Activated naive CD8-positive, alpha-beta T cell treated with anti-CD3 and anti-CD28 coated beads, Interleukin-2, amount 10 ng/mL, durations not matched to agents 7 days and 5 days (primary cell): Measurements from ENCODE around the gene AP1G1. TPM values are rescaled to one million over a fixed set of nuclear protein-coding genes. Genes with fewer than 3 reads are reported as not detected.
"Not testable (repeated sequence)": the region's sequence is repeated elsewhere in the genome, so short reads cannot be mapped to it uniquely, and the experiment has no call there.

Source experiments
- ATAC-seq: fragments of 150-1000 bp; cut with Tn5 transposase; one replicate; pipeline ENCODE4 v1.10.0; 2021; ENCODE audit warnings: low read depth, moderate library complexity
- POLR2A ChIA-PET: fragments of 350-600 bp; sonication (Branson Sonifier 250); formaldehyde crosslinking; loops from one replicate; lab custom pipeline; 2021; ENCODE audit warnings: antibody characterized with exemption; lab: Charles Lee
- DNase-seq: peaks from one replicate; pipeline ENCODE4 v3.0.0; 2021
- H3K27ac Mint-ChIP-seq: one replicate; pipeline ENCODE4 v1.8.0; 2022; ENCODE audit warnings: mild to moderate bottlenecking, mixed read lengths
- H3K27me3 Mint-ChIP-seq: one replicate; pipeline ENCODE4 v1.8.0; 2022; ENCODE audit warnings: mild to moderate bottlenecking, moderate library complexity, mixed read lengths
- H3K36me3 Mint-ChIP-seq: one replicate; pipeline ENCODE4 v1.8.0; 2021; ENCODE audit warnings: mild to moderate bottlenecking, mixed read lengths
- H3K4me1 Mint-ChIP-seq: one replicate; pipeline ENCODE4 v1.8.0; 2021; ENCODE audit warnings: mixed read lengths
- H3K4me3 Mint-ChIP-seq: one replicate; pipeline ENCODE4 v1.8.0; 2022; ENCODE audit warnings: mild to moderate bottlenecking, moderate library complexity, mixed read lengths
- H3K9me3 Mint-ChIP-seq: one replicate; pipeline ENCODE4 v1.8.0; 2021; ENCODE audit warnings: mixed read lengths
- total RNA-seq, 2 experiments: library from RNA; stranded (reverse); gene quantifications; one replicate each; pipeline ENCODE4 v1.2.3, GENCODE V29; 2021

The AP1G1 gene
- total RNA-seq, 2 experiments from 2014 or later, result 86.3 to 93.2 TPM

- H3K4me1 Mint-ChIP-seq, result peaks cover 42% of the 10 kb centered on the region
- no peaks in the 10 kb centered on the region for H3K27me3 Mint-ChIP-seq
Measured at GRCh38 chr16:71794943-71795342, 13.7 kb downstream of the AP1G1 start.

GRCh38 chr16:71794018-71794417, 14.6 kb downstream of the AP1G1 start:
- Mint-ChIP-seq H3K27me3 (no peaks in the 10 kb centered on the region), H3K27ac (no peak overlapping the region), H3K4me1 (peaks cover 43% of the 10 kb centered on the region), H3K36me3 (peaks cover 23% of the 10 kb centered on the region), H3K9me3 (no peaks in the 10 kb centered on the region), H3K4me3 (no peak overlapping the region)
- POLR2A ChIA-PET, result interaction anchor here (1.4 kb wide), 1 partner anchor 100 kb away, joined by 4 read pairs; no protein-coding TSS in a partner anchor
- no peak for ATAC-seq
- no peak for DNase-seq

More at GRCh38 chr16:71794943-71795342, 13.7 kb downstream of the AP1G1 start:
- DNase-seq (no peak), ATAC-seq (no peak)
- H3K4me3 Mint-ChIP-seq, result peak overlapping the region; percentile 34
- H3K36me3 Mint-ChIP-seq, result peaks cover 25% of the 10 kb centered on the region
- no peaks in the 10 kb centered on the region for H3K9me3 Mint-ChIP-seq
- POLR2A ChIA-PET, result interaction anchor here (1.4 to 1.9 kb wide), 2 partner anchors 13 to 99 kb away, joined by 4 to 11 read pairs; partner anchors contain the start of gene AP1G1
- H3K27ac Mint-ChIP-seq, result peak overlapping the region; percentile 70

GRCh38 chr16:71792176-71792575, 16.5 kb downstream of the AP1G1 start:
- H3K4me3 Mint-ChIP-seq, result peak overlapping the region; percentile 26
- POLR2A ChIA-PET, result no interaction called here
- peaks cover 44% of the 10 kb centered on the region for H3K4me1 Mint-ChIP-seq
- ATAC-seq (no peak), DNase-seq (no peak)
- H3K9me3 Mint-ChIP-seq, result no peaks in the 10 kb centered on the region
- H3K36me3 Mint-ChIP-seq, result peaks cover 32% of the 10 kb centered on the region
- no peak overlapping the region for H3K27ac Mint-ChIP-seq
- H3K27me3 Mint-ChIP-seq, result no peaks in the 10 kb centered on the region

- POLR2A ChIA-PET, result interaction anchor here (0.6 to 1.2 kb wide), 5 partner anchors 17 to 91 kb away, joined by 3 to 7 read pairs (median 4); partner anchors contain the start of gene AP1G1
- H3K4me3 Mint-ChIP-seq, result peak overlapping the region; percentile 44
- H3K9me3 Mint-ChIP-seq, DNase-seq, H3K27me3 Mint-ChIP-seq, ATAC-seq: not testable (repeated sequence)
- H3K27ac Mint-ChIP-seq, result peak overlapping the region; percentile 44
- peaks cover 33% of the 10 kb centered on the region for H3K4me1 Mint-ChIP-seq
- peaks cover 33% of the 10 kb centered on the region for H3K36me3 Mint-ChIP-seq
Measured at GRCh38 chr16:71790329-71790728, 18.3 kb downstream of the AP1G1 start.

- Mint-ChIP-seq H3K36me3 (peaks cover 30% of the 10 kb centered on the region), H3K27me3 (no peaks in the 10 kb centered on the region), H3K4me1 (peaks cover 28% of the 10 kb centered on the region), H3K27ac (peak overlapping the region; percentile 68), H3K9me3 (no peaks in the 10 kb centered on the region), H3K4me3 (no peak overlapping the region)
- ATAC-seq (no peak), DNase-seq (no peak)
- POLR2A ChIA-PET, result no interaction called here
Measured at GRCh38 chr16:71789136-71789535, 19.5 kb downstream of the AP1G1 start.

- DNase-seq (no peak), ATAC-seq (no peak)
- no peaks in the 10 kb centered on the region for H3K9me3 Mint-ChIP-seq
- H3K27ac Mint-ChIP-seq, result no peak overlapping the region
- H3K4me1 Mint-ChIP-seq, result peaks cover 26% of the 10 kb centered on the region
- H3K36me3 Mint-ChIP-seq, result peaks cover 30% of the 10 kb centered on the region
- POLR2A ChIA-PET, result no interaction called here
- no peak overlapping the region for H3K4me3 Mint-ChIP-seq
- H3K27me3 Mint-ChIP-seq, result no peaks in the 10 kb centered on the region
Measured at GRCh38 chr16:71788578-71788977, 20.1 kb downstream of the AP1G1 start.

GRCh38 chr16:71785143-71785542, 23.5 kb downstream of the AP1G1 start:
- H3K36me3 Mint-ChIP-seq, result peaks cover 25% of the 10 kb centered on the region
- POLR2A ChIA-PET, H3K9me3 Mint-ChIP-seq, ATAC-seq, H3K27ac Mint-ChIP-seq, H3K27me3 Mint-ChIP-seq, H3K4me1 Mint-ChIP-seq, DNase-seq, H3K4me3 Mint-ChIP-seq: not testable (repeated sequence)

- Mint-ChIP-seq H3K9me3 (no peaks in the 10 kb centered on the region), H3K27ac (no peak overlapping the region), H3K27me3 (no peaks in the 10 kb centered on the region), H3K4me3 (no peak overlapping the region), H3K4me1 (peaks cover 5% of the 10 kb centered on the region), H3K36me3 (peaks cover 22% of the 10 kb centered on the region)
- POLR2A ChIA-PET, result no interaction called here
- DNase-seq (no peak), ATAC-seq (no peak)
Measured at GRCh38 chr16:71784093-71784492, 24.5 kb downstream of the AP1G1 start.

GRCh38 chr16:71781741-71782140, 26.9 kb downstream of the AP1G1 start:
- H3K4me3 Mint-ChIP-seq, result no peak overlapping the region
- H3K36me3 Mint-ChIP-seq, result peaks cover 17% of the 10 kb centered on the region
- DNase-seq (no peak), ATAC-seq (no peak)
- H3K27me3 Mint-ChIP-seq, result no peaks in the 10 kb centered on the region
- H3K4me1 Mint-ChIP-seq, result peaks cover 5% of the 10 kb centered on the region
- H3K9me3 Mint-ChIP-seq, result no peaks in the 10 kb centered on the region
- no peak overlapping the region for H3K27ac Mint-ChIP-seq
- POLR2A ChIA-PET, result no interaction called here

- H3K36me3 Mint-ChIP-seq, result peaks cover 17% of the 10 kb centered on the region
- H3K27ac Mint-ChIP-seq, result no peak overlapping the region
- ATAC-seq (no peak), DNase-seq (no peak)
- H3K4me1 Mint-ChIP-seq, result peaks cover 10% of the 10 kb centered on the region
- H3K4me3 Mint-ChIP-seq, result no peak overlapping the region
- no peaks in the 10 kb centered on the region for H3K9me3 Mint-ChIP-seq
- H3K27me3 Mint-ChIP-seq, result no peaks in the 10 kb centered on the region
- POLR2A ChIA-PET, result interaction anchor here (0.6 kb wide), 1 partner anchor 167 kb away, joined by 5 read pairs; no protein-coding TSS in a partner anchor
Measured at GRCh38 chr16:71780521-71781089, 28.0 kb downstream of the AP1G1 start.

- DNase-seq (no peak), ATAC-seq (no peak)
- H3K4me3 Mint-ChIP-seq, result no peak overlapping the region
- no peaks in the 10 kb centered on the region for H3K9me3 Mint-ChIP-seq
- H3K27me3 Mint-ChIP-seq, result no peaks in the 10 kb centered on the region
- peaks cover 13% of the 10 kb centered on the region for H3K4me1 Mint-ChIP-seq
- no peak overlapping the region for H3K27ac Mint-ChIP-seq
- H3K36me3 Mint-ChIP-seq, result peaks cover 20% of the 10 kb centered on the region
- POLR2A ChIA-PET, result no interaction called here
Measured at GRCh38 chr16:71778780-71779179, 29.9 kb downstream of the AP1G1 start.

GRCh38 chr16:71777329-71777728, 31.3 kb downstream of the AP1G1 start:
- DNase-seq (no peak), ATAC-seq (no peak)
- H3K9me3 Mint-ChIP-seq, result no peaks in the 10 kb centered on the region
- H3K36me3 Mint-ChIP-seq, result peaks cover 25% of the 10 kb centered on the region
- no peak overlapping the region for H3K4me3 Mint-ChIP-seq
- POLR2A ChIA-PET, result interaction anchor here (0.6 kb wide), 1 partner anchor 42 kb away, joined by 4 read pairs; no protein-coding TSS in a partner anchor
- no peaks in the 10 kb centered on the region for H3K27me3 Mint-ChIP-seq
- H3K4me1 Mint-ChIP-seq, result peaks cover 13% of the 10 kb centered on the region
- H3K27ac Mint-ChIP-seq, result peak overlapping the region; percentile 54

- Mint-ChIP-seq H3K9me3 (no peaks in the 10 kb centered on the region), H3K36me3 (peaks cover 24% of the 10 kb centered on the region), H3K4me3 (no peak overlapping the region), H3K27ac (no peak overlapping the region), H3K27me3 (no peaks in the 10 kb centered on the region), H3K4me1 (peaks cover 11% of the 10 kb centered on the region)
- ATAC-seq (no peak), DNase-seq (no peak)
- POLR2A ChIA-PET, result interaction anchor here (0.7 to 1.5 kb wide), 2 partner anchors 9 to 120 kb away, joined by 3 to 5 read pairs; no protein-coding TSS in a partner anchor
Measured at GRCh38 chr16:71775949-71776348, 32.7 kb downstream of the AP1G1 start.

GRCh38 chr16:71771571-71771970, 37.1 kb downstream of the AP1G1 start:
- DNase-seq (no peak), ATAC-seq (no peak)
- H3K4me3 Mint-ChIP-seq, result no peak overlapping the region
- peaks cover 18% of the 10 kb centered on the region for H3K4me1 Mint-ChIP-seq
- H3K27ac Mint-ChIP-seq, result no peak overlapping the region
- POLR2A ChIA-PET, result no interaction called here
- H3K36me3 Mint-ChIP-seq, result peaks cover 36% of the 10 kb centered on the region
- H3K9me3 Mint-ChIP-seq, result no peaks in the 10 kb centered on the region
- no peaks in the 10 kb centered on the region for H3K27me3 Mint-ChIP-seq
